Measurements from ENCODE around the gene NCAPD2. TPM values are rescaled to one million over a fixed set of nuclear protein-coding genes. Genes with fewer than 3 reads are reported as not detected.

NCAPD2 gene
- total and polyA plus RNA-seq, 7 donors: 3.9 to 13.4 (median 10.1) TPM

GRCh38 chr12:6468283-6468575 is 25.7 kb upstream of the NCAPD2 start:
- H3K36me3 ChIP-seq (ENCODE audit: insufficient read depth in 1 of 2, low read depth in 1 of 2): peaks cover 2 to 33% of the 10 kb centered on the region in 2 donors
- no peaks in the 10 kb centered on the region for H3K9me3 ChIP-seq
- DNase-seq: no peak
- no peaks in the 10 kb centered on the region for H3K27me3 ChIP-seq (ENCODE audit: insufficient read depth in 3 of 3, low read length in 2 of 3)
- intact Hi-C loops (cut with DNase I): loop anchor here (1.0 to 10.0 kb wide), 4 partner anchors 15 to 403 kb away; partner anchors contain the start of gene CD9 (in 1 of the 2)
- TF ChIP-seq CTCF (IDR thresholded peaks at IDR 0.05): no peak
- peaks cover 22% of the 10 kb centered on the region for H3K4me1 ChIP-seq
- no peak overlapping the region for H3K4me3 ChIP-seq
- peak overlapping the region; percentile 95 for H3K27ac ChIP-seq
- ATAC-seq: no peak

DNA sequence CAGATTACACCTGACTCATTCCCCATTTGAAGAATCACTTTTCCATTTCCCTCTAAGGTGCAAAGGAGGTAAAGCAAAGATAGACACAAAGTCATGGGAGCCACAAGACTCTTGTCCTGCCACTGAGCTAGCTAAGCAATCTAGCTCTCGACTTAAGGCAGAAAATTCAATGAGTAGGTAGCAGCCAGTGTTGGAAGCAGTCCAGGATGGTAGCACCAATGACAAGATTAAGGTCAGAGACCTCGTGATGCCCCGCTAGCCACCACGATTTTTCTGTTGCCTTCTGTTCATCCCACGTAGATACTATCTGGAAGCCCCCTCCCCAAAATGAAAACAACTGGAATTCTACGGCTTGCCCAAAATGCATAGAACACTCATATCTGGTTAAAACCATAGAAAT is 24.8 kb upstream of the NCAPD2 start:
- intact Hi-C loops (cut with DNase I): loop anchor here (5.0 to 10.0 kb wide), 3 partner anchors 142 to 404 kb away; partner anchors contain the start of gene CD9 (in 1 of the 2)
- H3K4me3 ChIP-seq: peak overlapping the region; percentile 91
- H3K27ac ChIP-seq: peak overlapping the region; percentile 95
- peaks cover 0 to 24% of the 10 kb centered on the region in 2 donors for H3K36me3 ChIP-seq (ENCODE audit: insufficient read depth in 1 of 2, low read depth in 1 of 2)
- H3K9me3 ChIP-seq: no peaks in the 10 kb centered on the region
- TF ChIP-seq CTCF (IDR thresholded peaks at IDR 0.05): no peak
- DNase-seq (no peak), ATAC-seq (no peak)
- WGBS, 3 donors: 42 to 66% (median 43%) methylated on average over 6 of the region's 6 CpGs
- peaks cover 22% of the 10 kb centered on the region for H3K4me1 ChIP-seq
- H3K27me3 ChIP-seq (ENCODE audit: insufficient read depth in 3 of 3, low read length in 2 of 3): no peaks in the 10 kb centered on the region

- peak overlapping the region; percentile 95 for H3K27ac ChIP-seq
- H3K4me3 ChIP-seq: peak overlapping the region; percentile 91
- no peak for TF ChIP-seq CTCF (IDR thresholded peaks at IDR 0.05)
- peaks cover 22% of the 10 kb centered on the region for H3K4me1 ChIP-seq
- peaks cover 0 to 17% of the 10 kb centered on the region in 2 donors for H3K36me3 ChIP-seq (ENCODE audit: insufficient read depth in 1 of 2, low read depth in 1 of 2)
- ATAC-seq: no peak
- H3K9me3 ChIP-seq: no peaks in the 10 kb centered on the region
- WGBS, 3 donors: 16 to 26% (median 19%) methylated on average over 16 of the region's 16 CpGs
- H3K27me3 ChIP-seq (ENCODE audit: insufficient read depth in 3 of 3, low read length in 2 of 3): no peaks in the 10 kb centered on the region
- intact Hi-C loops (cut with DNase I): loop anchor here (1.0 to 10.0 kb wide), 4 partner anchors 24 to 405 kb away; partner anchors contain the start of genes CD9 (in 1 of the 2) and MRPL51 (in 1 of the 2)
- DNase-seq: no peak
Measured at GRCh38 chr12:6469609-6470374, 24.1 kb upstream of the NCAPD2 start.

DNA sequence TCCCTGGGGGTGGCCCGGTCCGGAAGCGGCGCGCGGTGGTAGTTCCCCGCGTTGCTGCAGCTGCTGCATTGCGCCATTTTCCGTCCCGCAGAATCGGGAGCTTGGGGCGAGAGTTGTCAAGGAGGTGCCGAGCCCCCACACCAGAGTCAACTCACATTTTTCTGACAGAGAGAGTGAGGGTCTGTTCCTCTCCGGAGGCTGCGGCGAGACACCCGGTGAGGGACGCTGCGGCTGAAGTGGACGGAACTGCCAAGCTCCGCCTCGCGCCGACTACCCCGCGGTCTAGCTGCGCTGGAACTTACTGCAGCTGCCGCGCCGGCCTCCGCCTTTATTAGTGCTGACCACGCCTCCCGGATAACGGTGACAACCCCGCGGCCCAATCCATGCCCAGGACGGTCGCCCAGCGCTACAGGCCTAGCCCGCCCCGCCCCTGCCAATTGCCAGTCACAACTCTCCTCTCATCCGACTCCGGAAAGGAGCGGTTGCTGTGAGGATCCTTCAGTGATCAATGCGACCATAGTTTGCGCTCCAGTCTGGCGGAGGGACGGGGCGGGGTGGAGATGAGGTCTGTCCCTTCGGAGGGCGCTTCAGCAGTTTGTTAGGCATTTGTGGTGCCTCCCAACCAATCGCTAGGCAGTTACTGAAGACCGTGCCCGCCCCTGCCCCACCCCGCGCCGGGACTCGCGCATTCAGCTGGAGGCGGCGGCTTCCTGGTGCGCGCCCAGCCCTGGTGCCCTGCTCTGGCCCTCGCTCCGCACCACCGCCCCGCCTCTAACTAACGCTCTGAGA is 23.3 kb upstream of the NCAPD2 start, which contains the start of gene VAMP1:
Gene VAMP1 (minus strand): TSS at position 303 of the 789 bp plus-strand sequence. CDS start 146 bp downstream, at position 157.
- Histone ChIP-seq H3K4me1 (peaks cover 21% of the 10 kb centered on the region), H3K4me3 (peak within 1 kb of the TSS; percentile 91), H3K27ac (peak within 1 kb of the TSS; percentile 95), H3K27me3 (ENCODE audit: insufficient read depth in 3 of 3, low read length in 2 of 3) (no peaks in the 10 kb centered on the region), H3K9me3 (no peaks in the 10 kb centered on the region), H3K36me3 (ENCODE audit: insufficient read depth in 1 of 2, low read depth in 1 of 2) (peaks cover 0 to 13% of the 10 kb centered on the region in 2 donors)
- ATAC-seq (peak; percentile 95 to 96 (median 96)), DNase-seq (peak; percentile 98 to 99)
- intact Hi-C loops (cut with DNase I): loop anchor here in 1 of 2 donors (1.0 kb wide), 1 partner anchor 23 kb away; the partner anchor contains the start of gene MRPL51
- 0 to 1% (median 1%) methylated on average over 64 to 69 of the region's 69 CpGs for WGBS, 3 donors
- TF ChIP-seq CTCF (IDR thresholded peaks at IDR 0.05): no peak

Measured in psoas muscle (tissue), 8 donors.